HepG2 (cell line): ENCODE data around the gene NEK8. TPM values are rescaled to one million over a fixed set of nuclear protein-coding genes. Genes with fewer than 3 reads are reported as not detected.
A peak's percentile ranks its signal among the peaks of the same experiment; 100 is the strongest.

ENCODE experiments used
- AHDC1 ChIP-seq: sonication (generic); formaldehyde crosslinking; IDR thresholded peaks from 2 replicates; pipeline ENCODE4 v1.5.1; 2020; ENCODE audit warnings: mild to moderate bottlenecking, missing genetic modification reagents, borderline replicate concordance
- GTF2F1 ChIP-seq: fragments of 150-350 bp; IDR thresholded peaks from 2 replicates; pipeline ENCODE4 v1.6.1; 2014; ENCODE audit warnings: low read length
- IKZF4 ChIP-seq: sonication (generic); formaldehyde crosslinking; IDR thresholded peaks from 2 replicates; pipeline ENCODE4 v1.5.1; 2020; ENCODE audit warnings: borderline replicate concordance, mild to moderate bottlenecking, low read depth, missing genetic modification reagents; ENCODE audit errors: not compliant biosample characterization
- JARID2 ChIP-seq: sonication (generic); formaldehyde crosslinking; IDR thresholded peaks from 2 replicates; pipeline ENCODE4 v1.8.1; 2023; ENCODE audit warnings: missing genetic modification reagents, inconsistent platforms; ENCODE audit not compliant: insufficient replicate concordance
- LCORL ChIP-seq, 2 experiments: fragments of 450-650 bp in 1 of 2; sonication (generic) in 1 of 2; formaldehyde crosslinking in 1 of 2; IDR thresholded peaks; 2 replicates each; pipeline versions ENCODE4 v1.5.0 to v1.6.1; 2017 to 2020; ENCODE audit warnings: antibody characterized with exemption in 1 of 2, missing genetic modification reagents in 1 of 2
- NR1H2 ChIP-seq: sonication (generic); formaldehyde crosslinking; IDR thresholded peaks from 2 replicates; pipeline ENCODE4 v1.8.1; 2022; ENCODE audit warnings: low read depth, missing genetic modification reagents, borderline replicate concordance
- PRDM15 ChIP-seq: sonication (generic); formaldehyde crosslinking; IDR thresholded peaks from 2 replicates; pipeline ENCODE4 v1.4.0; 2020; ENCODE audit warnings: missing genetic modification reagents
- RFXAP ChIP-seq: sonication (generic); formaldehyde crosslinking; IDR thresholded peaks from 2 replicates; pipeline ENCODE4 v1.4.0; 2020; ENCODE audit warnings: missing genetic modification reagents, borderline replicate concordance
- SAFB2 ChIP-seq: sonication (generic); formaldehyde crosslinking; IDR thresholded peaks from 2 replicates; pipeline ENCODE4 v1.5.1; 2020; ENCODE audit warnings: missing genetic modification reagents, low read depth, mild to moderate bottlenecking, borderline replicate concordance
- SALL2 ChIP-seq: sonication (generic); formaldehyde crosslinking; IDR thresholded peaks from 2 replicates; pipeline ENCODE4 v1.8.1; 2023; ENCODE audit warnings: mild to moderate bottlenecking, missing genetic modification reagents, inconsistent platforms
- SIN3A ChIP-seq: IDR thresholded peaks from 2 replicates; pipeline ENCODE4 v1.6.1; 2011; ENCODE audit warnings: low read depth, mild to moderate bottlenecking, control low read depth, low read length, borderline replicate concordance
- ZNF33A ChIP-seq: sonication (generic); formaldehyde crosslinking; IDR thresholded peaks from 2 replicates; pipeline ENCODE4 v1.5.1; 2020; ENCODE audit warnings: missing genetic modification reagents, mild to moderate bottlenecking, moderate library complexity, borderline replicate concordance
- ZNF543 ChIP-seq: sonication (generic); formaldehyde crosslinking; IDR thresholded peaks from 2 replicates; pipeline ENCODE4 v1.4.0; 2020; ENCODE audit warnings: mild to moderate bottlenecking, missing genetic modification reagents
- ZNF678 ChIP-seq: sonication (generic); formaldehyde crosslinking; IDR thresholded peaks from 2 replicates; pipeline ENCODE4 v1.4.0; 2020; ENCODE audit warnings: mild to moderate bottlenecking, missing genetic modification reagents
- ZNF790 ChIP-seq: sonication (generic); formaldehyde crosslinking; IDR thresholded peaks from 2 replicates; pipeline ENCODE4 v1.8.0; 2022; ENCODE audit warnings: missing genetic modification reagents, mild to moderate bottlenecking, borderline replicate concordance
- ZNF878 ChIP-seq: sonication (generic); formaldehyde crosslinking; IDR thresholded peaks from 2 replicates; pipeline ENCODE4 v1.8.1; 2023; ENCODE audit warnings: mild to moderate bottlenecking, missing genetic modification reagents, moderate library complexity
- polyA plus RNA-seq, 8 experiments: library from polyadenylated mRNA; depleted of rRNA in 3 of 8; stranded (reverse) in 7 of 8; unstranded in 1 of 8; fragments of >200 nt; fragmentation: Illumina TruSeq in 4 of 8; extraction: Trizol in 4 of 8; gene quantifications; 2 replicates each; pipeline versions ENCODE4 v1.2.1 to v1.2.3, GENCODE V29; 2011 to 2016; ENCODE audit warnings: low read depth in 4 of 8, missing spikeins in 1 of 8, mixed read lengths in 1 of 8; ENCODE audit not compliant: insufficient read depth in 1 of 8
- total RNA-seq, 5 experiments: library from RNA; depleted of rRNA; stranded (reverse); fragments of >200 nt; fragmentation: Illumina TruSeq; extraction: Trizol; gene quantifications; 2 replicates each; pipeline ENCODE4 v1.2.3, GENCODE V29; 2016; ENCODE audit warnings: low read depth in 1 of 5
- TF ChIP-seq, protein P1 (sequence below): sonication (generic); formaldehyde crosslinking; IDR thresholded peaks from 2 replicates; pipeline ENCODE4 v1.5.0; 2020; ENCODE audit warnings: missing genetic modification reagents, mild to moderate bottlenecking, borderline replicate concordance

Gene NEK8
- total and polyA plus RNA-seq, 2 of the 13 experiments (the other 11 are each of a cell fraction or from before 2014, with no cell fraction given), result 5.8 to 13.5 TPM

GRCh38 chr17:28726627-28727491 is 1.7 kb upstream of the NEK8 start (continued):
- peak; percentile 74 for TF ChIP-seq SIN3A
- TF ChIP-seq ZNF678 (CRISPR knock-in tag), result no peak
- TF ChIP-seq NR1H2, result no peak
- no peak for TF ChIP-seq LCORL (IDR thresholded peaks at IDR 0.05)
- TF ChIP-seq LCORL (CRISPR knock-in tag; IDR thresholded peaks at IDR 0.05), result peak; percentile 92
- TF ChIP-seq ZNF33A (CRISPR knock-in tag), result no peak
- no peak for TF ChIP-seq AHDC1 (CRISPR knock-in tag)
- peak; percentile 12; the same call in 1 of the 2 replicates for TF ChIP-seq RFXAP (CRISPR knock-in tag)
- no peak for TF ChIP-seq ZNF543 (CRISPR knock-in tag)
- no peak for TF ChIP-seq GTF2F1
- TF ChIP-seq SAFB2 (CRISPR knock-in tag), result no peak
- TF ChIP-seq, protein P1, sequence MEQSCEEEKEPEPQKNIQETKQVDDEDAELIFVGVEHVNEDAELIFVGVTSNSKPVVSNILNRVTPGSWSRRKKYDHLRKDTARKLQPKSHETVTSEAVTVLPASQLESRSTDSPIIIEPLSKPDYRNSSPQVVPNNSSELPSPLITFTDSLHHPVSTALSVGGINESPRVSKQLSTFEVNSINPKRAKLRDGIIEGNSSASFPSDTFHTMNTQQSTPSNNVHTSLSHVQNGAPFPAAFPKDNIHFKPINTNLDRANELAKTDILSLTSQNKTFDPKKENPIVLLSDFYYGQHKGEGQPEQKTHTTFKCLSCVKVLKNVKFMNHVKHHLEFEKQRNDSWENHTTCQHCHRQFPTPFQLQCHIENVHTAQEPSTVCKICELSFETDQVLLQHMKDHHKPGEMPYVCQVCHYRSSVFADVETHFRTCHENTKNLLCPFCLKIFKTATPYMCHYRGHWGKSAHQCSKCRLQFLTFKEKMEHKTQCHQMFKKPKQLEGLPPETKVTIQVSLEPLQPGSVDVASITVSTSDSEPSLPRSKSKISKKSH (CRISPR knock-in tag), result no peak; the same call in 1 of the 2 replicates
- TF ChIP-seq ZNF878 (CRISPR knock-in tag), result no peak
- no peak for TF ChIP-seq JARID2 (CRISPR knock-in tag)
- TF ChIP-seq SALL2 (CRISPR knock-in tag), result peak; percentile 90; the same call in 1 of the 2 replicates
- TF ChIP-seq PRDM15, result no peak; the same call in 1 of the 2 replicates
- TF ChIP-seq IKZF4 (CRISPR knock-in tag), result no peak
- no peak for TF ChIP-seq ZNF790 (CRISPR knock-in tag)
